Neural cell (in vitro differentiated cells): ENCODE data around the gene TRUB1. TPM values are rescaled to one million over a fixed set of nuclear protein-coding genes. Genes with fewer than 3 reads are reported as not detected.

ENCODE experiments used
- H2AFZ ChIP-seq: fragments of 200-600, 300-800 bp; sonication (generic), shearing (Covaris generic); 2 replicates; pipeline ENCODE4 v1.6.0; 2014; ENCODE audit warnings: low read depth, mild to moderate bottlenecking, antibody characterized with exemption, low read length, moderate library complexity
- H3F3A ChIP-seq: fragments of 200-600 bp; shearing (Covaris generic); 2 replicates; pipeline ENCODE4 v1.6.1; 2016; ENCODE audit warnings: mild to moderate bottlenecking, moderate library complexity, mixed read lengths, antibody characterized with exemption, low read length; ENCODE audit not compliant: insufficient read depth, poor library complexity, severe bottlenecking
- H3K27ac ChIP-seq: fragments of 200-600, 300-800 bp; sonication (generic), shearing (Covaris generic); 2 replicates; pipeline ENCODE4 v1.5.1; 2014; ENCODE audit warnings: mild to moderate bottlenecking, low read length, moderate library complexity
- H3K27me3 ChIP-seq: fragments of 300-800, 200-600 bp; sonication (generic), shearing (Covaris generic); 2 replicates; pipeline ENCODE4 v1.6.0; 2014; ENCODE audit warnings: mild to moderate bottlenecking, low read depth, low read length, moderate library complexity; ENCODE audit not compliant: insufficient read depth
- H3K36me3 ChIP-seq: fragments of 300-800, 200-600 bp; sonication (generic), shearing (Covaris generic); 2 replicates; pipeline ENCODE4 v1.5.1; 2014; ENCODE audit warnings: mild to moderate bottlenecking, antibody characterized with exemption, low read length, moderate library complexity; ENCODE audit not compliant: insufficient read depth
- H3K4me2 ChIP-seq: fragments of 300-800, 200-600 bp; sonication (generic), shearing (Covaris generic); 2 replicates; pipeline ENCODE4 v1.6.0; 2014; ENCODE audit warnings: mild to moderate bottlenecking, low read length
- H3K4me3 ChIP-seq: fragments of 300-800, 200-600 bp; sonication (generic), shearing (Covaris generic); 2 replicates; pipeline ENCODE4 v1.5.1; 2014; ENCODE audit warnings: mild to moderate bottlenecking, low read length, moderate library complexity
- H3K79me2 ChIP-seq: fragments of 200-600 bp; shearing (Covaris generic); replicated peaks from 2 replicates; pipeline ENCODE4 v1.6.0; 2014; ENCODE audit warnings: mild to moderate bottlenecking, low read length, moderate library complexity; ENCODE audit not compliant: insufficient read depth
- H3K9ac ChIP-seq: fragments of 300-800, 200-600 bp; sonication (generic), shearing (Covaris generic); 2 replicates; pipeline ENCODE4 v1.6.1; 2016; ENCODE audit warnings: mild to moderate bottlenecking, low read length, mixed read lengths
- H3K9me2 ChIP-seq: fragments of 200-600 bp; shearing (Covaris generic); 2 replicates; pipeline ENCODE4 v1.6.1; 2016; ENCODE audit warnings: mild to moderate bottlenecking, low read length, mixed read lengths; ENCODE audit not compliant: insufficient read depth
- H3K9me3 ChIP-seq: fragments of 200-600, 300-800 bp; sonication (generic), shearing (Covaris generic); 2 replicates; pipeline ENCODE4 v1.6.1; 2016; ENCODE audit warnings: mild to moderate bottlenecking, mixed run types, low read length, moderate library complexity, mixed read lengths
- H4K20me1 ChIP-seq: fragments of 200-600 bp; shearing (Covaris generic); 2 replicates; pipeline ENCODE4 v1.6.1; 2016; ENCODE audit warnings: mild to moderate bottlenecking, mixed run types; ENCODE audit not compliant: insufficient read depth
- CTCF ChIP-seq: fragments of 450-650 bp; IDR thresholded peaks from 2 replicates; pipeline ENCODE4 v1.5.1; 2014; ENCODE audit warnings: antibody characterized with exemption, mild to moderate bottlenecking, moderate library complexity; ENCODE audit not compliant: poor library complexity, severe bottlenecking
- EP300 ChIP-seq: fragments of 450-650 bp; conservative IDR thresholded peaks from 2 replicates; pipeline ENCODE4 v1.6.1; 2014; ENCODE audit warnings: antibody characterized with exemption, mild to moderate bottlenecking, moderate library complexity; ENCODE audit not compliant: poor library complexity, severe bottlenecking
- EZH2 ChIP-seq: fragments of 200-600, 300-800 bp; shearing (Covaris generic), sonication (generic); IDR thresholded peaks from 2 replicates; pipeline ENCODE4 v1.6.1; 2014; ENCODE audit warnings: antibody characterized with exemption, low read length, borderline replicate concordance, mild to moderate bottlenecking; ENCODE audit not compliant: insufficient read depth, poor library complexity, severe bottlenecking
- MXI1 ChIP-seq: fragments of 450-650 bp; conservative IDR thresholded peaks from 2 replicates; pipeline ENCODE4 v1.6.1; 2014; ENCODE audit warnings: antibody characterized with exemption, mild to moderate bottlenecking; ENCODE audit not compliant: poor library complexity, severe bottlenecking
- POLR2AphosphoS5 ChIP-seq: IDR thresholded peaks from 2 replicates; pipeline ENCODE4 v1.6.1; 2012
- RAD21 ChIP-seq: fragments of 450-650 bp; conservative IDR thresholded peaks from 2 replicates; pipeline ENCODE4 v1.6.1; 2014; ENCODE audit warnings: antibody characterized with exemption, mild to moderate bottlenecking, moderate library complexity
- REST ChIP-seq: IDR thresholded peaks from 2 replicates; pipeline ENCODE4 v1.6.1; 2012; ENCODE audit warnings: borderline replicate concordance
- SMC3 ChIP-seq: fragments of 450-650 bp; conservative IDR thresholded peaks from 2 replicates; pipeline ENCODE4 v1.6.1; 2014; ENCODE audit warnings: antibody characterized with exemption, mild to moderate bottlenecking, moderate library complexity; ENCODE audit not compliant: poor library complexity
- TAF1 ChIP-seq: IDR thresholded peaks from 2 replicates; pipeline ENCODE4 v1.6.1; 2012; ENCODE audit warnings: low read depth
- polyA plus RNA-seq: library from polyadenylated mRNA; depleted of rRNA; stranded (reverse); fragments of >200 nt; gene quantifications from 2 replicates; pipeline ENCODE4 v1.2.3, GENCODE V29; 2014

TRUB1 gene
- polyA plus RNA-seq, 1 donor from 2014 or later, result 48.8 TPM

- TF ChIP-seq TAF1, result no peak
- TF ChIP-seq MXI1, result no peak
- no peak for TF ChIP-seq POLR2AphosphoS5
- TF ChIP-seq EZH2, result no peak
- no peak for TF ChIP-seq REST
- TF ChIP-seq SMC3, result no peak
- TF ChIP-seq CTCF, result no peak
- TF ChIP-seq EP300, result no peak
- no peak for TF ChIP-seq RAD21
- Histone ChIP-seq H3K79me2 (no peaks in the 10 kb centered on the region), H3K27ac (no peak overlapping the region), H3K4me3 (no peak overlapping the region), H3F3A (no peaks in the 10 kb centered on the region), H3K9me3 (no peaks in the 10 kb centered on the region), H3K27me3 (no peaks in the 10 kb centered on the region), H3K4me2 (no peak overlapping the region), H4K20me1 (no peaks in the 10 kb centered on the region), H3K9ac (no peak overlapping the region), H3K36me3 (no peaks in the 10 kb centered on the region), H2AFZ (no peak overlapping the region), H3K9me2 (no peaks in the 10 kb centered on the region)
Observed at GRCh38 chr10:115022733-115023132, 84.7 kb downstream of the TRUB1 start.

GRCh38 chr10:115023715-115024114 is 85.7 kb downstream of the TRUB1 start:
- Histone ChIP-seq H3K27ac (no peak overlapping the region), H3K36me3 (no peaks in the 10 kb centered on the region), H3K27me3 (no peaks in the 10 kb centered on the region), H3K4me2 (no peak overlapping the region), H3K9me3 (no peaks in the 10 kb centered on the region), H3K9me2 (no peaks in the 10 kb centered on the region), H4K20me1 (no peaks in the 10 kb centered on the region), H3F3A (no peaks in the 10 kb centered on the region), H3K79me2 (no peaks in the 10 kb centered on the region), H3K9ac (no peak overlapping the region), H2AFZ (no peak overlapping the region), H3K4me3 (no peak overlapping the region)
- no peak for TF ChIP-seq TAF1
- no peak for TF ChIP-seq POLR2AphosphoS5
- TF ChIP-seq EP300, result no peak
- no peak for TF ChIP-seq MXI1
- TF ChIP-seq RAD21, result no peak
- no peak for TF ChIP-seq SMC3
- no peak for TF ChIP-seq REST
- no peak for TF ChIP-seq CTCF
- TF ChIP-seq EZH2, result no peak
